ENCODE results near the gene SMPD3.

DNA sequence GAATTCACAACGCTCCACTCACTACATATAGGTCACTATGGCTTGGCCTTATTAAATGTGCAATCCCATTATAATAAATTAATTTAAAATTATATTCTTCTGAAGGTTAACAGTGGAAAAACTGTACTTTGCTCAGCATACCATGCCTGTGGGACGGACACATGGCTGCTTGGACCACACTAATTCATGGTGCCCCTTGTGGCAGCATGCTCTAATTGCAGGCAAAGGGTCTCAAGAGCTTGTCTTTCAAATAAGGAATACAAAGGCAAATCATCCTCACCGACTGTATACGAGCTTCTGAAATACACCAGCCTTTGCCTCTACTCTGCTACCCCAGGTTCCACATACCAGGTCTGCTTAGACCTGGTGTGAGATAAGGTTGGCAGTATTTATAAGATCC, 11.7 kb downstream of the SMPD3 start:
- no peak for TF ChIP-seq EP300 (IDR thresholded peaks at IDR 0.05)
- TF ChIP-seq, protein P1, sequence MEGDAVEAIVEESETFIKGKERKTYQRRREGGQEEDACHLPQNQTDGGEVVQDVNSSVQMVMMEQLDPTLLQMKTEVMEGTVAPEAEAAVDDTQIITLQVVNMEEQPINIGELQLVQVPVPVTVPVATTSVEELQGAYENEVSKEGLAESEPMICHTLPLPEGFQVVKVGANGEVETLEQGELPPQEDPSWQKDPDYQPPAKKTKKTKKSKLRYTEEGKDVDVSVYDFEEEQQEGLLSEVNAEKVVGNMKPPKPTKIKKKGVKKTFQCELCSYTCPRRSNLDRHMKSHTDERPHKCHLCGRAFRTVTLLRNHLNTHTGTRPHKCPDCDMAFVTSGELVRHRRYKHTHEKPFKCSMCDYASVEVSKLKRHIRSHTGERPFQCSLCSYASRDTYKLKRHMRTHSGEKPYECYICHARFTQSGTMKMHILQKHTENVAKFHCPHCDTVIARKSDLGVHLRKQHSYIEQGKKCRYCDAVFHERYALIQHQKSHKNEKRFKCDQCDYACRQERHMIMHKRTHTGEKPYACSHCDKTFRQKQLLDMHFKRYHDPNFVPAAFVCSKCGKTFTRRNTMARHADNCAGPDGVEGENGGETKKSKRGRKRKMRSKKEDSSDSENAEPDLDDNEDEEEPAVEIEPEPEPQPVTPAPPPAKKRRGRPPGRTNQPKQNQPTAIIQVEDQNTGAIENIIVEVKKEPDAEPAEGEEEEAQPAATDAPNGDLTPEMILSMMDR (IDR thresholded peaks at IDR 0.05), result no peak
- no peak for TF ChIP-seq CHD2 (IDR thresholded peaks at IDR 0.05; ENCODE audit: low read length, partially characterized antibody)
- no peak for TF ChIP-seq RNF2 (IDR thresholded peaks at IDR 0.05; ENCODE audit: borderline replicate concordance, low read depth)
- no peak for TF ChIP-seq BHLHE40 (IDR thresholded peaks at IDR 0.05; ENCODE audit: low read depth, low read length)
- TF ChIP-seq, protein P2, sequence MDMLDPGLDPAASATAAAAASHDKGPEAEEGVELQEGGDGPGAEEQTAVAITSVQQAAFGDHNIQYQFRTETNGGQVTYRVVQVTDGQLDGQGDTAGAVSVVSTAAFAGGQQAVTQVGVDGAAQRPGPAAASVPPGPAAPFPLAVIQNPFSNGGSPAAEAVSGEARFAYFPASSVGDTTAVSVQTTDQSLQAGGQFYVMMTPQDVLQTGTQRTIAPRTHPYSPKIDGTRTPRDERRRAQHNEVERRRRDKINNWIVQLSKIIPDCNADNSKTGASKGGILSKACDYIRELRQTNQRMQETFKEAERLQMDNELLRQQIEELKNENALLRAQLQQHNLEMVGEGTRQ (IDR thresholded peaks at IDR 0.05), result no peak
- TF ChIP-seq KDM5A (IDR thresholded peaks at IDR 0.05), result no peak
- TF ChIP-seq RAD21 (conservative IDR thresholded peaks at IDR 0.05 in 1 of 2, IDR thresholded peaks at IDR 0.05 in 1 of 2), result no peak
